Spleen (tissue), 7 donors: ENCODE data around the gene CHST2.

Experiments used
- POLR2A ChIP-seq, 3 donors: fragments of 450-650 bp; IDR thresholded peaks; one replicate each; pipeline ENCODE4 v1.5.1; 2017; ENCODE audit warnings: antibody characterized with exemption in 3 of 3, mild to moderate bottlenecking in 1 of 3
- POLR2AphosphoS5 ChIP-seq, 3 donors: sonication (generic); formaldehyde crosslinking; IDR thresholded peaks; one replicate each; pipeline ENCODE4 v1.5.1; 2017; ENCODE audit warnings: antibody characterized with exemption in 3 of 3
- TF ChIP-seq, protein P1 (sequence below), 11 experiments: fragments of 200-600 bp in 7 of 11; fragments of 450-650 bp in 4 of 11; sonication (generic) in 4 of 11; IDR thresholded peaks in 8 of 11; conservative IDR thresholded peaks in 3 of 11; 1 replicate in 7 of 11; 2 replicates in 4 of 11; pipeline versions ENCODE4 v1.4.0 to v1.8.0; 2016 to 2021; ENCODE audit warnings: antibody characterized with exemption in 11 of 11, inconsistent platforms in 4 of 11, mild to moderate bottlenecking in 1 of 11
- donor health status: DM: no; HTN: no; CAD: no; lungs with moderate emphysema.
- donor health status: DM: no; HTN: no; CAD: no.
- donor health status: DM: no; HTN: no; CAD: no.

DNA sequence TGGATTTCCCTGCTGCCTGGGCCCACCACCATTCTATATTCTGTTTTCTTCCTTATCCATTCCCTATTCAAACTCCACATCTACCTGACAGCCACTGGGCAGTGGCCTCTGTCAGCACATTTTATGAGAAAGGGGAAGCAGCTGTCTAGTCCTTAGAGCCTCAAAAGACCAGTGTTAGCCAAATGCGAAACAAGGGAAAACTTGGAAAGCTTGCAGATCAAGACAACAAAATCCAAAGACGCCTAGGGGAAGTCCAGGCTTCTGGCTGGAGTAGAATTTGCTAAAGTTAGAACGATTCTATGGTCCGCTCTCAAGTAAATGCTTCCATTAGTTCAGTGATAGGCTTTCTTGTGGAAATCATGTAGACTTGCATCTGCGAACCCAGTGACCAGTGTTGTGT lies 39.4 kb upstream of the CHST2 start:
- TF ChIP-seq POLR2A (IDR thresholded peaks at IDR 0.05): no peak
- TF ChIP-seq POLR2AphosphoS5 (IDR thresholded peaks at IDR 0.05): no peak
- TF ChIP-seq, protein P1, sequence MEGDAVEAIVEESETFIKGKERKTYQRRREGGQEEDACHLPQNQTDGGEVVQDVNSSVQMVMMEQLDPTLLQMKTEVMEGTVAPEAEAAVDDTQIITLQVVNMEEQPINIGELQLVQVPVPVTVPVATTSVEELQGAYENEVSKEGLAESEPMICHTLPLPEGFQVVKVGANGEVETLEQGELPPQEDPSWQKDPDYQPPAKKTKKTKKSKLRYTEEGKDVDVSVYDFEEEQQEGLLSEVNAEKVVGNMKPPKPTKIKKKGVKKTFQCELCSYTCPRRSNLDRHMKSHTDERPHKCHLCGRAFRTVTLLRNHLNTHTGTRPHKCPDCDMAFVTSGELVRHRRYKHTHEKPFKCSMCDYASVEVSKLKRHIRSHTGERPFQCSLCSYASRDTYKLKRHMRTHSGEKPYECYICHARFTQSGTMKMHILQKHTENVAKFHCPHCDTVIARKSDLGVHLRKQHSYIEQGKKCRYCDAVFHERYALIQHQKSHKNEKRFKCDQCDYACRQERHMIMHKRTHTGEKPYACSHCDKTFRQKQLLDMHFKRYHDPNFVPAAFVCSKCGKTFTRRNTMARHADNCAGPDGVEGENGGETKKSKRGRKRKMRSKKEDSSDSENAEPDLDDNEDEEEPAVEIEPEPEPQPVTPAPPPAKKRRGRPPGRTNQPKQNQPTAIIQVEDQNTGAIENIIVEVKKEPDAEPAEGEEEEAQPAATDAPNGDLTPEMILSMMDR (IDR thresholded peaks at IDR 0.05 in 8 of 11, conservative IDR thresholded peaks at IDR 0.05 in 3 of 11): no peak
